PC-3 (cell line): ENCODE measurements around the gene SGMS1. TPM values are rescaled to one million over a fixed set of nuclear protein-coding genes. Genes with fewer than 3 reads are reported as not detected.

Experiments used
- ATAC-seq: fragments of 200-7000 bp; cut with Tn5 transposase; 2 replicates; pipeline ENCODE4 v1.9.1; 2020; ENCODE audit warnings: mild to moderate bottlenecking, moderate library complexity
- BruUV-seq: library from RNA; stranded (reverse); fragments of 400-500 nt; replicated peaks from 2 replicates; lab custom pipeline; 2021; lab: Mats Ljungman, UMichigan
- CTCF ChIA-PET: fragments of 300-600 bp; sonication (Branson Sonifier 250); formaldehyde crosslinking; loops from one replicate; lab custom pipeline; 2022; ENCODE audit warnings: antibody characterized with exemption; lab: Charles Lee
- POLR2A ChIA-PET: fragments of 300-600 bp; sonication (Branson Sonifier 250); formaldehyde crosslinking; loops from one replicate; lab custom pipeline; 2022; ENCODE audit warnings: antibody characterized with exemption; ENCODE audit not compliant: unreplicated experiment; lab: Charles Lee
- DNase-seq: peaks from one replicate; pipeline ENCODE4 v3.0.0-alpha.2; 2015
- H2AFZ ChIP-seq: fragments of 300-600 bp; sonication (generic); 2 replicates; pipeline ENCODE4 v1.6.0; 2016; ENCODE audit warnings: antibody characterized with exemption, low read length
- H3F3A ChIP-seq: fragments of 300-600 bp; sonication (generic); one replicate; pipeline ENCODE4 v1.6.0; 2017; ENCODE audit warnings: antibody characterized with exemption, low read length, control low read depth, mild to moderate bottlenecking; ENCODE audit not compliant: unreplicated experiment
- H3K27ac ChIP-seq: fragments of 300-600 bp; sonication (generic); 2 replicates; pipeline ENCODE4 v1.5.1; 2016; ENCODE audit warnings: mild to moderate bottlenecking, low read length
- H3K27me3 ChIP-seq: fragments of 300-600 bp; sonication (generic); 2 replicates; pipeline ENCODE4 v1.6.1; 2016; ENCODE audit warnings: low read length, mixed read lengths
- H3K36me3 ChIP-seq: fragments of 300-600 bp; sonication (generic); 2 replicates; pipeline ENCODE4 v1.6.1; 2016; ENCODE audit warnings: low read depth, mixed run types, low read length, mixed read lengths
- H3K4me1 ChIP-seq: fragments of 300-600 bp; sonication (generic); 2 replicates; pipeline ENCODE4 v1.5.1; 2016; ENCODE audit warnings: low read length; ENCODE audit not compliant: insufficient read depth
- H3K4me2 ChIP-seq: fragments of 300-600 bp; sonication (generic); 2 replicates; pipeline ENCODE4 v1.6.0; 2016; ENCODE audit warnings: low read length
- H3K4me3 ChIP-seq: fragments of 300-600 bp; sonication (generic); 2 replicates; pipeline ENCODE4 v1.5.1; 2016; ENCODE audit warnings: mild to moderate bottlenecking, low read length, mixed read lengths
- H3K79me2 ChIP-seq: fragments of 300-600 bp; sonication (generic); 2 replicates; pipeline ENCODE4 v1.6.1; 2017; ENCODE audit warnings: low read length, mixed read lengths
- H3K9ac ChIP-seq: fragments of 300-600 bp; sonication (generic); 2 replicates; pipeline ENCODE4 v1.6.0; 2016; ENCODE audit warnings: mild to moderate bottlenecking, low read length
- H3K9me2 ChIP-seq: fragments of 300-600 bp; sonication (generic); replicated peaks from 2 replicates; pipeline ENCODE4 v1.6.1; 2016; ENCODE audit warnings: mixed run types, low read length, mixed read lengths
- H3K9me3 ChIP-seq: fragments of 300-600 bp; sonication (generic); 2 replicates; pipeline ENCODE4 v1.6.1; 2016; ENCODE audit warnings: low read length, mixed read lengths
- H4K20me1 ChIP-seq: fragments of 300-600 bp; sonication (generic); 2 replicates; pipeline ENCODE4 v1.6.1; 2016; ENCODE audit warnings: low read length, mixed read lengths
- CTCF ChIP-seq: fragments of 300-600 bp; sonication (generic); conservative IDR thresholded peaks from 2 replicates; pipeline ENCODE4 v1.5.1; 2017; ENCODE audit warnings: antibody characterized with exemption, low read depth, mild to moderate bottlenecking, low read length
- EZH2 ChIP-seq: fragments of 300-600 bp; sonication (generic); IDR thresholded peaks from one replicate; pipeline ENCODE4 v1.6.1; 2017; ENCODE audit warnings: antibody characterized with exemption, mild to moderate bottlenecking, low read length; ENCODE audit not compliant: unreplicated experiment
- EZH2phosphoT487 ChIP-seq: fragments of 300-600 bp; sonication (generic); IDR thresholded peaks from 2 replicates; pipeline ENCODE4 v1.6.1; 2018; ENCODE audit warnings: mild to moderate bottlenecking, antibody characterized with exemption, low read length, borderline replicate concordance
- intact Hi-C: fragments of 100-400 bp; cut with micrococcal nuclease; formaldehyde crosslinking; loops from 2 replicates; pipeline ENCODE4 v1.9.0; 2023
- total RNA-seq: library from RNA; depleted of rRNA; stranded (reverse); fragments of >200 nt; gene quantifications from 2 replicates; pipeline ENCODE4 v1.2.3, GENCODE V29; 2014

The SGMS1 gene
- total RNA-seq, 1 experiment from 2014 or later = 61.4 TPM

- Histone ChIP-seq H3F3A (no peaks in the 10 kb centered on the region), H3K9me2 (no peaks in the 10 kb centered on the region), H2AFZ (no peak overlapping the region), H3K79me2 (no peaks in the 10 kb centered on the region), H3K27me3 (no peaks in the 10 kb centered on the region), H3K4me3 (no peak overlapping the region), H3K9me3 (no peaks in the 10 kb centered on the region), H3K4me2 (no peak overlapping the region), H3K4me1 (no peaks in the 10 kb centered on the region), H3K27ac (no peak overlapping the region), H3K9ac (no peak overlapping the region), H3K36me3 (no peaks in the 10 kb centered on the region), H4K20me1 (no peaks in the 10 kb centered on the region)
- DNase-seq (no peak), ATAC-seq (no peak)
- POLR2A ChIA-PET = no interaction called here
- CTCF ChIA-PET = no interaction called here
- no TSS peak for BruUV-seq
- no peak for TF ChIP-seq CTCF
- TF ChIP-seq EZH2phosphoT487 = no peak
- TF ChIP-seq EZH2 = no peak
- intact Hi-C loops = no loop called here
Observed at GRCh38 chr10:50437248-50437647, 186.5 kb downstream of the SGMS1 start.

GRCh38 chr10:50436805-50437204, 187.0 kb downstream of the SGMS1 start:
- POLR2A ChIA-PET = no interaction called here
- no peaks in the 10 kb centered on the region for H3K27me3 ChIP-seq
- no peak overlapping the region for H3K27ac ChIP-seq
- no peak overlapping the region for H3K9ac ChIP-seq
- TF ChIP-seq CTCF (no peak), EZH2 (no peak), EZH2phosphoT487 (no peak)
- H3K4me1 ChIP-seq = peaks cover 2% of the 10 kb centered on the region
- H4K20me1 ChIP-seq = no peaks in the 10 kb centered on the region
- H3K9me2 ChIP-seq = no peaks in the 10 kb centered on the region
- CTCF ChIA-PET = no interaction called here
- H3K36me3 ChIP-seq = no peaks in the 10 kb centered on the region
- BruUV-seq = no TSS peak
- no peak for ATAC-seq
- no peaks in the 10 kb centered on the region for H3F3A ChIP-seq
- no peaks in the 10 kb centered on the region for H3K9me3 ChIP-seq
- no peak overlapping the region for H3K4me3 ChIP-seq
- H3K79me2 ChIP-seq = no peaks in the 10 kb centered on the region
- H2AFZ ChIP-seq = no peak overlapping the region
- intact Hi-C loops = no loop called here
- no peak for DNase-seq
- H3K4me2 ChIP-seq = no peak overlapping the region

- ChIA-PET CTCF (no interaction called here), POLR2A (no interaction called here)
- Histone ChIP-seq H3K4me2 (no peak overlapping the region), H3K79me2 (no peaks in the 10 kb centered on the region), H2AFZ (no peak overlapping the region), H3K9ac (no peak overlapping the region), H3K27me3 (no peaks in the 10 kb centered on the region), H3K4me1 (peaks cover 11% of the 10 kb centered on the region), H3K36me3 (no peaks in the 10 kb centered on the region), H3K27ac (no peak overlapping the region), H3K9me3 (no peaks in the 10 kb centered on the region), H3K4me3 (no peak overlapping the region), H4K20me1 (no peaks in the 10 kb centered on the region), H3K9me2 (no peaks in the 10 kb centered on the region), H3F3A (no peaks in the 10 kb centered on the region)
- intact Hi-C loops = no loop called here
- DNase-seq (no peak), ATAC-seq (peak; percentile 32)
- TF ChIP-seq EZH2 (no peak), CTCF (no peak), EZH2phosphoT487 (no peak)
- BruUV-seq = no TSS peak
Observed at GRCh38 chr10:50432211-50433009, 191.3 kb downstream of the SGMS1 start.
